ENCODE results near the gene RNF215. TPM values are rescaled to one million over a fixed set of nuclear protein-coding genes. Genes with fewer than 3 reads are reported as not detected.
"Not testable (repeated sequence)": the region's sequence is repeated elsewhere in the genome, so short reads cannot be mapped to it uniquely, and the experiment has no call there.

The RNF215 gene
- total RNA-seq, 1 donor from 2014 or later = 18.1 TPM

GRCh38 chr22:30421695-30422480 is 34.7 kb upstream of the RNF215 start:
- DNase-seq (ENCODE audit: low read depth, low spot score) = no peak

- peak; percentile 76 for DNase-seq (ENCODE audit: low read depth, low spot score)
These were observed 33.3 kb upstream of the RNF215 start for GRCh38 chr22:30420347-30421125.

GRCh38 chr22:30416837-30417236 is 29.6 kb upstream of the RNF215 start:
- no peak for DNase-seq (ENCODE audit: low read depth, low spot score)

GRCh38 chr22:30416403-30416802 is 29.2 kb upstream of the RNF215 start:
- DNase-seq (ENCODE audit: low read depth, low spot score) = no peak

GRCh38 chr22:30414525-30415047 is 27.4 kb upstream of the RNF215 start:
- DNase-seq (ENCODE audit: low read depth, low spot score) = no peak

- no peak for DNase-seq (ENCODE audit: low read depth, low spot score)
These were observed 26.7 kb upstream of the RNF215 start for GRCh38 chr22:30413745-30414524.

GRCh38 chr22:30413001-30413400 is 25.8 kb upstream of the RNF215 start:
- no peak for DNase-seq (ENCODE audit: low read depth, low spot score)

GRCh38 chr22:30411780-30412179 is 24.6 kb upstream of the RNF215 start:
- no peak for DNase-seq (ENCODE audit: low read depth, low spot score)

- DNase-seq (ENCODE audit: low read depth, low spot score) = no peak
These were observed 21.3 kb upstream of the RNF215 start for GRCh38 chr22:30408388-30409102.

- DNase-seq (ENCODE audit: low read depth, low spot score) = no peak
These were observed 19.2 kb upstream of the RNF215 start for GRCh38 chr22:30406400-30406799.

- DNase-seq (ENCODE audit: low read depth, low spot score) = no peak
These were observed 18.5 kb upstream of the RNF215 start for GRCh38 chr22:30405731-30406130.

- DNase-seq (ENCODE audit: low read depth, low spot score) = no peak
These were observed 17.1 kb upstream of the RNF215 start for GRCh38 chr22:30404307-30404706.

GRCh38 chr22:30402766-30403104 is 15.5 kb upstream of the RNF215 start:
- not testable (repeated sequence) for DNase-seq (ENCODE audit: low read depth, low spot score)

GRCh38 chr22:30402028-30402765 is 15.0 kb upstream of the RNF215 start:
- DNase-seq (ENCODE audit: low read depth, low spot score) = no peak

- not testable (repeated sequence) for DNase-seq (ENCODE audit: low read depth, low spot score)
These were observed 13.8 kb upstream of the RNF215 start for GRCh38 chr22:30401024-30401423.

- no peak for DNase-seq (ENCODE audit: low read depth, low spot score)
These were observed 12.9 kb upstream of the RNF215 start for GRCh38 chr22:30400159-30400558.

GRCh38 chr22:30399718-30400117 is 12.5 kb upstream of the RNF215 start:
- DNase-seq (ENCODE audit: low read depth, low spot score) = no peak

GRCh38 chr22:30398685-30399680 is 11.8 kb upstream of the RNF215 start:
- no peak for DNase-seq (ENCODE audit: low read depth, low spot score)
